Endodermal cell (in vitro differentiated cells): ENCODE data around the gene MEF2B. TPM values are rescaled to one million over a fixed set of nuclear protein-coding genes. Genes with fewer than 3 reads are reported as not detected.

ENCODE experiments used
- DNase-seq: peaks from one replicate; pipeline ENCODE4 v3.0.0-alpha.2; 2017
- H3K27ac ChIP-seq: 2 replicates; pipeline ENCODE4 v1.5.1; 2013; ENCODE audit warnings: mild to moderate bottlenecking, low read depth, low read length, moderate library complexity
- H3K27me3 ChIP-seq: 2 replicates; pipeline ENCODE4 v1.6.1; 2013; ENCODE audit warnings: mild to moderate bottlenecking, low read length, moderate library complexity; ENCODE audit not compliant: insufficient read depth, control insufficient read depth, poor library complexity, severe bottlenecking
- H3K36me3 ChIP-seq: 2 replicates; pipeline ENCODE4 v1.7.0; 2013; ENCODE audit warnings: mild to moderate bottlenecking, low read length, moderate library complexity; ENCODE audit not compliant: control insufficient read depth, insufficient read depth
- H3K4me1 ChIP-seq: one replicate; pipeline ENCODE4 v1.7.0; 2013; ENCODE audit warnings: low read length; ENCODE audit not compliant: control insufficient read depth, insufficient read depth
- H3K4me3 ChIP-seq: 2 replicates; pipeline ENCODE4 v1.5.1; 2013; ENCODE audit warnings: mild to moderate bottlenecking, low read length, moderate library complexity
- H3K9ac ChIP-seq: 2 replicates; pipeline ENCODE4 v1.6.1; 2013; ENCODE audit warnings: mild to moderate bottlenecking, low read length, moderate library complexity; ENCODE audit not compliant: poor library complexity, severe bottlenecking; ENCODE audit errors: extremely low read depth
- H3K9me3 ChIP-seq: 2 replicates; pipeline ENCODE4 v1.6.1; 2013; ENCODE audit warnings: mild to moderate bottlenecking, low read length, moderate library complexity; ENCODE audit not compliant: control insufficient read depth
- H3K27ac Mint-ChIP-seq: 2 replicates; pipeline ENCODE4 v1.8.0; 2020; ENCODE audit warnings: mixed read lengths
- H3K27me3 Mint-ChIP-seq: 2 replicates; pipeline ENCODE4 v1.8.0; 2021; ENCODE audit warnings: mild to moderate bottlenecking, mixed read lengths; ENCODE audit not compliant: insufficient read depth
- H3K36me3 Mint-ChIP-seq: 2 replicates; pipeline ENCODE4 v1.8.0; 2020; ENCODE audit warnings: low read depth, mixed read lengths
- H3K4me1 Mint-ChIP-seq: 2 replicates; pipeline ENCODE4 v1.8.0; 2020; ENCODE audit warnings: mixed read lengths
- H3K4me3 Mint-ChIP-seq: 2 replicates; pipeline ENCODE4 v1.8.0; 2020; ENCODE audit warnings: mild to moderate bottlenecking, moderate library complexity, mixed read lengths
- H3K9me3 Mint-ChIP-seq: 2 replicates; pipeline ENCODE4 v1.8.0; 2020; ENCODE audit warnings: mild to moderate bottlenecking, mixed read lengths
- WGBS, 2 experiments: methylation state at CpG; one replicate each; pipeline versions ENCODE4 v1.1.5 to v1.1.7; 2013; ENCODE audit warnings: missing lambda C conversion rate in 2 of 2, mixed read lengths in 1 of 2; ENCODE audit not compliant: insufficient coverage in 1 of 2, insufficient read length in 1 of 2; 5-methylcytosine and 5-hydroxymethylcytosine counted together
- total RNA-seq, 2 donors: library from RNA; stranded (reverse); fragmentation: NEBNext Ultra II Directional in 1 of 2; extraction: Animal tissue kit (Norgen Biotek cat#: 25700) in 1 of 2; gene quantifications; 2 replicates in 1 of 2; 3 replicates in 1 of 2; pipeline ENCODE4 v1.2.1, GENCODE V29; 2021
- TF ChIP-seq, protein P1 (sequence below): fragments of 200-600 bp; sonication (generic); conservative IDR thresholded peaks from 2 replicates; pipeline ENCODE4 v1.5.0; 2021; ENCODE audit warnings: antibody characterized with exemption, mild to moderate bottlenecking

The MEF2B gene
- total RNA-seq, 2 donors from 2014 or later: 1.2 to 1.6 TPM

DNA sequence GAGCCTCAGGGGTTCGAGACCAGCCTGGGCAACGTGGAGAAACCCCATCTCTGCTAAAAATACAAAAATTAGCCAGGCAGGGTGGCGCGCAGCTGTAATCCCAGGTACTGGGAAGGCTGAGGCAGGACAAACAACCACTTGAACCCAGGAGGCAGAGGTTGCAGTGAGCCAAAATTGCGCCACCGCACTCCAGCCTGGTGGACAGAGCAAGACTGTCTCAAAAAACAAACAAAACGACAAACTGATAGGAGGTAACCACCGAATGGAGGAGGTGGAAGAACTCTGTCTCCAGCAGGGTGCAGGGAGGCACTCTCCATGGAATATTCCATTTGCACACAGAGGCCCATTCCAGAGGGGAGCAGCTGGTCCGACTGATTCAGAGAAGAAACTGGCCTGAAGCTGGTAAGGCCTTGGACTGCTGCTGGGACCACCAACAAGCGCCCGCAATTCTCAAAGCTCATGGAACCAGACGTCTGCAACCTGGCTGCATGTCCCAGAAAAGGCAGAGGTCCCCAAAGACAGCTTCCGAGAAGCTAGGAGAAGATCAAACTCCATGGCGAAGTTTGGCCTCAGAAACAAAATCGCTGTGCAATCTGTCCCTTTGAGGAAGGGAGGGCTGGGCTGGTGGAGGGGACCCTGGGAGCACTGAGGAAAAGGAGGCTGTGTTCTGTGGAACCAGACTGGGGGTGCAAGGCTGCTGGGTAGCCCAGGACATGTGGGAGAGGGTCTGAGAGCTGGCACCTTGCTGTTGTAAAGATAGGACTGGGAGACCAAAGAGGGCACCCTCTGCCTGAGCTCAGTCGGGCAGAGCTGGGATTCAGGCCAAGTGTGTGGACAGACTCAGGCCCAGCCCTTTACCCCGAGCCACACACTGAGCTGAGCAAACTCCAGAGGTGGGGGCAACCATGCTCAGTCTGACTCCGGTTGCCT lies 71.1 kb downstream of the MEF2B start:
- no peak for DNase-seq
- Mint-ChIP-seq H3K27me3 (peaks cover 7% of the 10 kb centered on the region), H3K9me3 (no peaks in the 10 kb centered on the region), H3K4me3 (no peak overlapping the region), H3K36me3 (peaks cover 8% of the 10 kb centered on the region), H3K4me1 (no peaks in the 10 kb centered on the region), H3K27ac (no peak overlapping the region)
- H3K27me3 ChIP-seq: no peaks in the 10 kb centered on the region
- no peaks in the 10 kb centered on the region for H3K4me1 ChIP-seq
- no peak overlapping the region for H3K4me3 ChIP-seq
- no peak overlapping the region for H3K9ac ChIP-seq
- 90 to 96% methylated on average over 17 to 18 of the region's 18 CpGs for WGBS, 2 experiments
- H3K9me3 ChIP-seq: no peaks in the 10 kb centered on the region
- TF ChIP-seq, protein P1, sequence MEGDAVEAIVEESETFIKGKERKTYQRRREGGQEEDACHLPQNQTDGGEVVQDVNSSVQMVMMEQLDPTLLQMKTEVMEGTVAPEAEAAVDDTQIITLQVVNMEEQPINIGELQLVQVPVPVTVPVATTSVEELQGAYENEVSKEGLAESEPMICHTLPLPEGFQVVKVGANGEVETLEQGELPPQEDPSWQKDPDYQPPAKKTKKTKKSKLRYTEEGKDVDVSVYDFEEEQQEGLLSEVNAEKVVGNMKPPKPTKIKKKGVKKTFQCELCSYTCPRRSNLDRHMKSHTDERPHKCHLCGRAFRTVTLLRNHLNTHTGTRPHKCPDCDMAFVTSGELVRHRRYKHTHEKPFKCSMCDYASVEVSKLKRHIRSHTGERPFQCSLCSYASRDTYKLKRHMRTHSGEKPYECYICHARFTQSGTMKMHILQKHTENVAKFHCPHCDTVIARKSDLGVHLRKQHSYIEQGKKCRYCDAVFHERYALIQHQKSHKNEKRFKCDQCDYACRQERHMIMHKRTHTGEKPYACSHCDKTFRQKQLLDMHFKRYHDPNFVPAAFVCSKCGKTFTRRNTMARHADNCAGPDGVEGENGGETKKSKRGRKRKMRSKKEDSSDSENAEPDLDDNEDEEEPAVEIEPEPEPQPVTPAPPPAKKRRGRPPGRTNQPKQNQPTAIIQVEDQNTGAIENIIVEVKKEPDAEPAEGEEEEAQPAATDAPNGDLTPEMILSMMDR: no peak
- H3K27ac ChIP-seq: no peak overlapping the region
- no peaks in the 10 kb centered on the region for H3K36me3 ChIP-seq

DNA sequence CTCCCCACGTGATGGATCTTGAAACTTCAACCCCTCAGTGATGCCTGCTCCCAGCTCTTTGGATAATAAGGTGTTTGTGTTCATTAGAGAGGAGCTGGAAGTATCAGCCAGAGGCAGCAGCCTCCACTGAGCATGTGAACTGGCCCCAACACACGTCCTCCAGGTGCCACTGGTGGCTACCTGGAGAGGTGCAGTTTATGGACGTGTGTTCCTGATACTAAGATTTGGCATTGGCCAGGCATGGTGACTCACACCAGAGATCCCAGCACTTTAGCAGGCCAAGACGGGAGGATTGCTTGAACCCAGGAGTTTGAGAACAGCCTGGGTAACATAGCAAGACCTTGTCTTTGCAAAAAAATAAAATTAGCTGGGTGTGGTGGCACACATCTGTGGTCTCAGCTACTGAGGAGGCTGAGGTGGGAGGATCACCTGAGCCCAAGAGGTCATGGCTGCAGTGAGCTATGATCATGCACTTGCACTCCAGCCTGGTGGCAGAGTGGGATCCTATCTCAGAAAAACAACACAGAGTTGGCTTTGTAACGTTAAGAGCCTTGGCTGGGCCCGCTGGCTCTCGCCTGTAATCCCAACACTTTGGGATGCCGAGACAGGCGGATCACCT lies 71.9 kb downstream of the MEF2B start:
- Mint-ChIP-seq H3K27ac (no peak overlapping the region), H3K9me3 (no peaks in the 10 kb centered on the region), H3K27me3 (peaks cover 12% of the 10 kb centered on the region), H3K36me3 (peaks cover 8% of the 10 kb centered on the region), H3K4me3 (no peak overlapping the region), H3K4me1 (no peaks in the 10 kb centered on the region)
- no peaks in the 10 kb centered on the region for H3K27me3 ChIP-seq
- H3K36me3 ChIP-seq: no peaks in the 10 kb centered on the region
- no peaks in the 10 kb centered on the region for H3K4me1 ChIP-seq
- 90 to 91% methylated on average over 8 to 9 of the region's 9 CpGs for WGBS, 2 experiments
- no peak overlapping the region for H3K27ac ChIP-seq
- no peak for DNase-seq
- TF ChIP-seq, protein P1: no peak
- H3K4me3 ChIP-seq: no peak overlapping the region
- H3K9me3 ChIP-seq: no peaks in the 10 kb centered on the region
- no peak overlapping the region for H3K9ac ChIP-seq

DNA sequence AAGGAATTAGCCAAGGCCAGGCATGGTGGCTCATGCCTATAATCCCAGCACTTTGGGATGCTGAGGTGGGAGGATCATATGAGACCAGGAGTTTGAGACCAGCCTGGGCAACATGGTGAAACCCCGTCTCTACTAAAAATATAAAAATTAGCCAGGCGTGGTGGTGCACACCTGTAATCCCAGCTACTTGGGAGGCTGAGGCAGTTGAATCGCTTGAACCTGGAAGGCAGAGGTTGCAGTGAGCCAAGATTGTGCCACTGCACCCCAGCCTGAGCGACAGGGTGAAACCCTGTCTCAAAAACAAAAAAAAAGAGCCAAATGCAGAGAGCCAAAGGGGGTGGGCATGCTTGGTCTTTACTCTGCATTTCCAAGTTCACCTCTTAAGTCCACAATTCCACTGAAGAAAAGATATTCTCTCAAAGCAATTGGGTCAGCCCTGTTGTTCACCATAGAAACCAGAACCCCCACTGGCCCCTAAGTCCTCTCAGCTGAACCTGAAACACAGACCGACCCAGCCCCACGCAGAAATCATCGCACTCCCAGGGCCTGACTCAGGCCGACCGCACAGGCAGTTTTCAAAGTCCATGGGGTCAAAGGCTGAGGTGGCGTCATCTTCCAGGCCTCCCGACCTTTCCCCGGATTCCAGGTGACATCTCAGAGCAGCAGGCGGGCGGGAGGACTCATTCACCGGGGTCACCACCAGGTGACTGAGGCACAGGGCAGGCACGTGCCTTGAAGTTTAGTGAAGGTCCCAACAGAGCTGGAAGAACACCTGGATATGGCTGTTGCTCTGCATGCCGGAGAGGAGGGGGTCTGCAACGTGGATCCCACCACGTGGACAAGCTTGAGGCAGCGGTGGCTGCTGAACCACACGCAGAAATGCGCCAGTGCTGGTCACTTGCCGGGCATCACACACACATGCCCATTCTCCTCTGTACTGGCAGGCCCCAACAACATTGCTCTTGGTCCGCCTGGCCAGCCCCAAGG lies 73.1 kb downstream of the MEF2B start:
- DNase-seq: no peak
- Histone ChIP-seq H3K4me1 (no peaks in the 10 kb centered on the region), H3K4me3 (no peak overlapping the region), H3K9ac (no peak overlapping the region), H3K9me3 (no peaks in the 10 kb centered on the region), H3K27ac (no peak overlapping the region), H3K36me3 (no peaks in the 10 kb centered on the region), H3K27me3 (no peaks in the 10 kb centered on the region)
- Mint-ChIP-seq H3K4me1 (no peaks in the 10 kb centered on the region), H3K9me3 (no peaks in the 10 kb centered on the region), H3K27me3 (peaks cover 13% of the 10 kb centered on the region), H3K4me3 (no peak overlapping the region), H3K36me3 (peaks cover 8% of the 10 kb centered on the region), H3K27ac (no peak overlapping the region)
- WGBS, 2 experiments: 93 to 94% methylated on average over 15 to 24 of the region's 24 CpGs
- TF ChIP-seq, protein P1: no peak
